NT2/D1 (cell line): ENCODE data around the gene INSIG2.

ENCODE experiments used
- SUZ12 ChIP-seq: IDR thresholded peaks from 2 replicates; pipeline ENCODE4 v1.6.1; 2011; ENCODE audit not compliant: insufficient read length, insufficient read depth; ENCODE audit errors: extremely low read depth
- YY1 ChIP-seq: IDR thresholded peaks from 2 replicates; pipeline ENCODE4 v1.6.1; 2011; ENCODE audit not compliant: insufficient read length, insufficient read depth
- ZNF274 ChIP-seq: IDR thresholded peaks from 2 replicates; pipeline ENCODE4 v1.6.1; 2011; ENCODE audit warnings: mild to moderate bottlenecking, low read depth, low read length

GRCh38 chr2:118119158-118119727 is 31.0 kb downstream of the INSIG2 start:
- no peak for TF ChIP-seq ZNF274
- no peak for TF ChIP-seq YY1
- TF ChIP-seq SUZ12, result no peak
